ENCODE results near the gene RIC3.

Gene RIC3

GRCh38 chr11:8194956-8195355 lies 26.1 kb upstream of the RIC3 start:
- TF ChIP-seq TOX (CRISPR knock-in tag; IDR thresholded peaks at IDR 0.05; ENCODE audit: borderline replicate concordance) (no peak), ISL1 (CRISPR knock-in tag; IDR thresholded peaks at IDR 0.05) (no peak)

DNA sequence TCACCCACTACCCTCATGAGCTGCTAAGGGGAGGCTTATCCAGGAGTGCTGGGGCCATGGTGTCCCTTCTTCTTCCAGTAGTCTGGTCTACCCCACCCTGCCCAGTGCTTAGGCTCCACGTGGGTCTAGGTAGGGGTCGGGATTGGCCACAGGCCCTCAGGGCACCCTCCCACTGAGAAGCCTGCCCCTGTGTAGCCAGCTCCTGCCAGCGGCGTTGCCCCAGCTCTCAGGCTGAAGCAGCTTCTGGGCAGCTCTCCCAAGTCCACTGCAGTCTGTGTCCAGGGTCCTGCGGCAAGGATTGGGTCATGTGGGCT lies 24.0 kb upstream of the RIC3 start:
- TF ChIP-seq CSRNP3 (CRISPR knock-in tag; IDR thresholded peaks at IDR 0.05) (no peak), RARB (CRISPR knock-in tag; IDR thresholded peaks at IDR 0.05) (no peak), ESRRG (CRISPR knock-in tag; IDR thresholded peaks at IDR 0.05) (no peak), OSR1 (CRISPR knock-in tag; IDR thresholded peaks at IDR 0.05) (no peak), ISL1 (CRISPR knock-in tag; IDR thresholded peaks at IDR 0.05) (no peak), PATZ1 (CRISPR knock-in tag; IDR thresholded peaks at IDR 0.05; ENCODE audit: borderline replicate concordance) (no peak), TSHZ2 (CRISPR knock-in tag; IDR thresholded peaks at IDR 0.05) (no peak), ARNTL (CRISPR knock-in tag; IDR thresholded peaks at IDR 0.05; ENCODE audit: borderline replicate concordance, low read depth) (no peak), BACH2 (CRISPR knock-in tag; IDR thresholded peaks at IDR 0.05; ENCODE audit: borderline replicate concordance) (no peak), ZFP3 (CRISPR knock-in tag; IDR thresholded peaks at IDR 0.05) (no peak), CSDC2 (CRISPR knock-in tag; IDR thresholded peaks at IDR 0.05) (no peak), ZNF8 (CRISPR knock-in tag; IDR thresholded peaks at IDR 0.05) (no peak), TCF4 (CRISPR knock-in tag; IDR thresholded peaks at IDR 0.05; ENCODE audit: borderline replicate concordance) (no peak), ZNF565 (CRISPR knock-in tag; conservative IDR thresholded peaks at IDR 0.05; ENCODE audit: low read depth) (no peak), TOX (CRISPR knock-in tag; IDR thresholded peaks at IDR 0.05; ENCODE audit: borderline replicate concordance) (no peak), PPARA (CRISPR knock-in tag; IDR thresholded peaks at IDR 0.05; ENCODE audit: borderline replicate concordance) (no peak)
- ATAC-seq = peak; percentile 62

More at GRCh38 chr11:8194956-8195355, 26.1 kb upstream of the RIC3 start:
- ATAC-seq = no peak

DNA sequence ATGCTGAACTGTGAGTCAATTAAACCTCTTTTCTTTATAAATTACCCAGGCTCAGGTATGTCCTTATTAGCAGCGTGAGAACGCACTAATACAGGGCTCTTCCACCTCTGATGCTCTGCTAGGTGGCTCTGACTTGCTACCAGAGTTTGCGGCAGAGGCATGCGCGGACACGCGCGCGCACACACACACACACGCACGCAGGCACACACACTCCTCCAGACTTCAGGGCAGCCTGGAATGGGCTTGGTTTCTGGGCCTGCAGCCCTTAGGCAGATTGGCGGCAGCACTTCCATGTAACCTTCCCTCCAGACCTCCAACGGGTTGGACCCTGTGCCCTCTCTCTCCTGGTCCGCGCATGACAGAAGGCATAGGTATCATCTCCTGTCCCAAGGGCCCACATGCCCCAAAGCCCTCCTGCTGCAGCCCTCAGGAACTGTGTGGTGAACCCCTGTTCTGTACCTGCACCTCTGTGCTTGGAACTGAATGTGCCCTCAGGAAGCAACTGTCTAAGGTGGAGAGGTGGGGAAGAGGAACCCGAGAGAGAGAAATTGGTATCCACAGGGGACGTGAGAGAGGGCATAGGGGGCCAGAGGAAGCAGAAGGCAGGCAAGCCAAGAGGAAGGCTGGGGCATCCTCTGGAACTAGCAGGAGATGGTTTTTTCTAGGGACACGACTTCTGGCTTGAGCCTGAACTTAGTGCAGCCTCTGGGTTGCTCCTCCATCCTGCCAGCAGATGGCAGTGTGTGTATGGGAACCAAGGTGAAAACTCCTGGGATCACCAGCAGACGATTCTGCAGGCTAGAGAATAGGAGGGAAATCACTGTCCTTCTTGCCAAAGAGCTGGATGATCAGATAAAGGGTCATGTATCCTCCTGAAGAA lies 23.4 kb upstream of the RIC3 start:
- TF ChIP-seq PPARA (CRISPR knock-in tag; IDR thresholded peaks at IDR 0.05; ENCODE audit: borderline replicate concordance) (no peak), ZC3H10 (CRISPR knock-in tag; IDR thresholded peaks at IDR 0.05) (no peak), OSR1 (CRISPR knock-in tag; IDR thresholded peaks at IDR 0.05) (no peak), ISL1 (CRISPR knock-in tag; IDR thresholded peaks at IDR 0.05) (no peak), RARB (CRISPR knock-in tag; IDR thresholded peaks at IDR 0.05) (no peak), ZNF8 (CRISPR knock-in tag; IDR thresholded peaks at IDR 0.05) (no peak), ARNTL (CRISPR knock-in tag; IDR thresholded peaks at IDR 0.05; ENCODE audit: borderline replicate concordance, low read depth) (no peak), CSRNP3 (CRISPR knock-in tag; IDR thresholded peaks at IDR 0.05) (no peak), GLIS3 (CRISPR knock-in tag; IDR thresholded peaks at IDR 0.05) (no peak), ESRRG (CRISPR knock-in tag; IDR thresholded peaks at IDR 0.05) (no peak), PATZ1 (CRISPR knock-in tag; IDR thresholded peaks at IDR 0.05; ENCODE audit: borderline replicate concordance) (no peak), ZFP3 (CRISPR knock-in tag; IDR thresholded peaks at IDR 0.05) (no peak), BACH2 (CRISPR knock-in tag; IDR thresholded peaks at IDR 0.05; ENCODE audit: borderline replicate concordance) (no peak)
- peak; percentile 97 for ATAC-seq
